Stimulated activated CD4-positive, alpha-beta T cell treated with anti-CD3 and anti-CD28 coated beads, Interleukin-12 subunit alpha, Interleukin-12 subunit beta, amount 100 ng/mL, for 48 hours (primary cell): ENCODE data around the gene KIF22.
"Not testable (repeated sequence)": the region's sequence is repeated elsewhere in the genome, so short reads cannot be mapped to it uniquely, and the experiment has no call there.

ENCODE experiments used
- DNase-seq, 3 donors: peaks; one replicate each; pipeline ENCODE4 v3.0.0-alpha.2; 2020; ENCODE audit warnings: low read depth in 2 of 3, low spot score in 1 of 3

Gene KIF22

GRCh38 chr16:29790183-29790948, at the start of gene KIF22:
Gene KIF22, plus strand, starts transcription at chr16:29790751. Its CDS starts 9 bp downstream, at chr16:29790760.
- DNase-seq: peak; percentile 100

GRCh38 chr16:29742683-29743275, 47.8 kb upstream of the KIF22 start:
- no peak for DNase-seq

GRCh38 chr16:29743475-29743826, 47.1 kb upstream of the KIF22 start:
- no peak for DNase-seq

- no peak for DNase-seq
These were observed 46.6 kb upstream of the KIF22 start for GRCh38 chr16:29743827-29744531.

GRCh38 chr16:29744541-29745101, 45.9 kb upstream of the KIF22 start:
- DNase-seq: no peak

- peak in 2 of 3 donors; percentile 25 to 50 for DNase-seq
These were observed 45.3 kb upstream of the KIF22 start for GRCh38 chr16:29745121-29745852.

GRCh38 chr16:29745853-29746345, 44.7 kb upstream of the KIF22 start, which contains the start of gene C16orf54:
Gene C16orf54, minus strand, starts transcription at chr16:29745990. Its CDS starts 1,039 bp downstream, at chr16:29744951.
- peak; percentile 74 to 80 (median 78) for DNase-seq

GRCh38 chr16:29746518-29746917, 44.0 kb upstream of the KIF22 start:
- DNase-seq: not testable (repeated sequence)

GRCh38 chr16:29747947-29748759, 42.4 kb upstream of the KIF22 start:
- DNase-seq: no peak

- DNase-seq: not testable (repeated sequence)
These were observed 41.8 kb upstream of the KIF22 start for GRCh38 chr16:29748760-29749149.

GRCh38 chr16:29753516-29753915, 37.0 kb upstream of the KIF22 start:
- no peak for DNase-seq

- no peak for DNase-seq
These were observed 33.9 kb upstream of the KIF22 start for GRCh38 chr16:29756654-29757053.

GRCh38 chr16:29757086-29757485, 33.5 kb upstream of the KIF22 start:
- not testable (repeated sequence) for DNase-seq

- no peak for DNase-seq
These were observed 32.5 kb upstream of the KIF22 start for GRCh38 chr16:29757950-29758466.

GRCh38 chr16:29760567-29761279, 29.8 kb upstream of the KIF22 start:
- no peak for DNase-seq

- not testable (repeated sequence) for DNase-seq
These were observed 29.3 kb upstream of the KIF22 start for GRCh38 chr16:29761280-29761651.

GRCh38 chr16:29761882-29762281, 28.7 kb upstream of the KIF22 start:
- DNase-seq: no peak

GRCh38 chr16:29763326-29763725, 27.2 kb upstream of the KIF22 start:
- DNase-seq: no peak
